Sigmoid colon (tissue), 4 donors: ENCODE measurements around the gene DNASE2.

ENCODE experiments used
- CTCF ChIP-seq, 4 experiments: fragments of 450-650 bp in 3 of 4; fragments of 200-600 bp in 1 of 4; IDR thresholded peaks; one replicate each; pipeline ENCODE4 v1.5.1; 2016 to 2019; ENCODE audit warnings: antibody characterized with exemption in 4 of 4, mild to moderate bottlenecking in 3 of 4, moderate library complexity in 2 of 4
- EP300 ChIP-seq, 4 donors: sonication (generic); formaldehyde crosslinking; IDR thresholded peaks; one replicate each; pipeline ENCODE4 v1.6.1; 2017; ENCODE audit warnings: antibody characterized with exemption in 4 of 4
- POLR2A ChIP-seq, 2 donors: fragments of 450-650 bp; IDR thresholded peaks; one replicate each; pipeline ENCODE4 v1.6.1; 2016; ENCODE audit warnings: antibody characterized with exemption in 2 of 2, mild to moderate bottlenecking in 2 of 2, moderate library complexity in 2 of 2

GRCh38 chr19:12833738-12834565, 47.3 kb downstream of the DNASE2 start:
- TF ChIP-seq CTCF (IDR thresholded peaks at IDR 0.05) (no peak), POLR2A (IDR thresholded peaks at IDR 0.05) (no peak), EP300 (IDR thresholded peaks at IDR 0.05) (no peak)
